ENCODE measurements around the gene AP2M1.

The AP2M1 gene

DNA sequence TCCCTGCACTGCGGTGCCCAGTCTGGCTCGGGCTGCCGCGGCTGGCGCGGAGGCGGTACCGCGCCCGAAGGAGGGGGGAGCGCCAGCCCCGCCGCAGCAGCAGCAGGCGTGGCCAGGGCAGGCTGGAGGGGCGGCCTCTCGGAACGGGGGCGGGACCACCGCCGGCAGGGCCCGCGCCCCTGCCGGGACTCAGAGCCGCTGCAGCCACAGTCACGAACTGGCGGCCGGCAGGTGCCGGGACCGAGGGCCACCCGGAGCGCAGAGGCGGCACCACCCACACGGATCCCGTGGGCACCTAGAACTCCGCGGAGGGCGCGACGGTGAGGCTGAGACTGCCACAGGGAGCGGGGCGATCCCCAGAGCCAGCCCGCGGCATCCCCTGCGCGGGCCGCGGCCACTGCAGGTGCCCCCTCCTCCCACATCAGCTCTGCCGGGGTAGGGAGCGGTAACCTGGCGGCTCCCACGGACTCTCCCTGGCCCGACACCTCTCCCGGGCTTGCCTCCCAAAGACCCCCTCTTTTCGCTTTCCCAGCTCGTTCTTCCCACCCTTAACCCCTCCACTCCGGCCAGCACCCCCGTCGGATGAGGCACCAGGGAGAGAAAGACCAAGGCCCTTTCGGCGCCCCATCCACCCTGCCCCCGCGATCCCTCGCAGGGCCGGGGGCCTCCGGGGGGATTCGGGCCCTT lies 54.9 kb downstream of the AP2M1 start, which contains the start of gene VWA5B2:
VWA5B2 (plus strand) TSS at position 192 of the 687 bp plus-strand sequence. CDS start 944 bp downstream, outside the sequence.
- DNase-seq = peak; percentile 82

DNA sequence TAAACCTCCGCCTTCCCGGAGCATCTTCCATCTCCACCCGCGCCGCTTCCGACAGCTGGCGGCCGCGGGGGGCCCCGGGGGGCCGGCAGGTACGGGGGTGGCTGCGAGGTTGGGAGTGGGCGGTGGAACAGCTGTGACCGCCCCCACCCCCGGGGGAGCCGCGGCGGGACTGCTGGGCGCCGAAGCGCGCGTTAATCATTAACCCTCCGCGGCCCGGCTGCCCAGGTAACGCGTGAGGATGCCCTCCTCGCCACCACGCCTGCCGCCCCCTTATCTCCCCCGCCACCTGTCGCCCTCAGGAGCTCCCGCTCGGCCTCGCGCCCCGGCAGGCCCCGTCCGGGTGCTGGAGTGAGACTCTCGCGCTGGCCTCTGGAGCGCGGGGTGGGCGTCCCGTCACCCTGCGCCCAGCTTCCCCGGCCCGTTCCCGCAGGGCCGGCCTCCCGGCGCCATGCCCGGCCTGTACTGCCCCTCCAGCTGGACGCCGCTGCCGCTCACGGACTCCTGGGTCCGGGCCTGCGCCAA lies 55.5 kb downstream of the AP2M1 start:
- DNase-seq = no peak

DNA sequence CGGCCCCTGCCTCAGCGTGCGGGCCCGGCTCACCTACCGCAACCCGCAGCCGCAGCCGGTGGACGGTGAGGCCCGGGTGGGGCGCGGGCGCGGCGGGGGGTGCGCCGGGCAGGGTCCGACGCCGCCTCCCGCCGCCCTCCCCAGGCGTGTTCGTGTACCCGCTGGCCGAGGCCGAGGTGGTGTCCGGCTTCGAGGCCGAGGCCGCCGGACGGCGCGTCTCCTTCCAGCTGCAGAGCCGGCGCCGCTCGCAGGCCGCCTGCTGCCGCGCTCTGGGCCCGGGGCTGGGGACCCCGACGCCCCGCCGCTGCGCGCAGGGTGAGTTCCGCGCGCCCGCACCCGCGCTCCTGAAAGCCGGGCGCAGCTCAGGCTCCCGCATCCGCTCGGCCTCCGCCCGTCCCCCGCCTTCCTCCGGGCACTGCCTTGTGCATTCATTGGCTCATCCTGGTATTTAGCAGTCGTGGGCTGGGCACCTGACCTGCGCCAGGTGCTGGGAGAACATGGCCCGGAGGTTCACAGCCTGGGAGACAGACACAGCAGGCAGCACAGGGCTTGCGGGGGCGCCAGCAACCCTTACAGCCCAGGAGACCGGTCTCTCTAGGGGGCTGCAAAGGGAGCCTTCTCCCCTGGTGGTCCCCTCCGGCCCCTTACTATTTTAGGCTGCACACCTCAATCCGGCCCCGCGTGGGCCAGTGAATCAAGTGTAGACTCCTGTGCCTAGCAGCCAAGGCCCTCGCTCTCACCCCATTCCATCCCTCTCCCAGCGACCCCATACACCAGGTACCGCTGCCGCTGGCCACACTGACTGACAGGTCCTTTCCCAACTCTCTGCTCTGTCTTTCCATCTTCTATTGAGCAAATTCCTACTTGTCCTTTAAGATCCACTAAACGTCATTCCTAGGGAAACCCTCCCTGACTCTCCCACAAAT lies 56.2 kb downstream of the AP2M1 start:
- DNase-seq = no peak

DNA sequence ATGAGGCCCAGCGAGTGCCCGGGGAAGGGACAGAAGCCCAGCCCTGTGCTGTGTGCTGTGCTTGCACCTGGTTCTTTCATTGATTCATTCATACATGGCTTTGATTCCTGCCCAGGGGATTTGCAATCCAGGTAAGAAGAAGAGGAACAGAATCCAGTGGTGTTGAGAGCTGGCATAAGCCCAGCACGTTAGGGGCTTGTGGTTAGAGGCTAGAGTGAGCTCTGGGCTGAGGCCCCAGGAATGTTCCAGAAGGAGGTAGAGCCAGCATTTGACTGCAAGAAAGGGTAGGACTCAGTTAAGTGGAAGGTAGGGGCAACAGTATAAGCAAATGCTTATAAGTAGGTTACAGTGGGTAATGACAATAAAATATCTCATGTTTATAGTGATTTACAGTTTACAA lies 57.0 kb downstream of the AP2M1 start:
- no peak for DNase-seq

DNA sequence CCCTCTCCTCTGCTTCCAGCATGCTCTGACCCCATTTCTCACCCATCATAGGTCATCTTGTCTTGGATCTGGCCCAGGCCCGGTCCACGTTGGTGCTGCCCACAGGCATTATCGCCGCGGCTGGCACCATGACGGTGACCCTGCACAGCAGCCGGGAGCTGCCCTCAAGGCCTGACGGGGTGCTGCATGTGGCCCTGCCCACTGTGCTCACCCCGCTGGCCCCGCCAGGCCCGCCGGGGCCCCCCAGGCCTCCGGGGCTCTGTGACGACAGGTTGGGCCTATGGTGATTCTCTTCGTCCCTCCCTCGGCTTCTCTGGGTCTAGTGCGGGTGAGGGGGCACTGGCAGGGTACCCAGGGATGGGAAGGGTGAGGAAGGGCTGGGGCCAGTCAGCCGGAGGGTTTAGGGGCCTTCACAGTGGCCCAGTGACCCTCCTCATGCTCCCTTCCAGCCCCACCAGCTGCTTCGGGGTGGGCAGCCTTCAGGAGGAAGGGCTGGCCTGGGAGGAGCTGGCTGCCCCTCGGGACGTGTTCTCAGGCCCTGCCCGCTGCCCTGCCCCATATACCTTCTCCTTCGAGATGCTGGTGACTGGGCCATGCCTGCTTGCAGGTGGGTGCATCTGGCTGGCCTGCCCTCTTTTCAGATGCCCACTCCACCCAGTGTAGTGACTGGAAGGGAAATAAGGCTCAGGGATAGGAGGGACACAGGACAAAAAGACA lies 58.6 kb downstream of the AP2M1 start:
- no peak for DNase-seq
